Measurements from ENCODE around the gene COMMD1. TPM values are rescaled to one million over a fixed set of nuclear protein-coding genes. Genes with fewer than 3 reads are reported as not detected.

Gene COMMD1
- total and polyA plus RNA-seq, 2 donors (not counting 1 experiment from before 2014, with no cell fraction given): 38.6 to 49.3 TPM

GRCh38 chr2:61995065-61995464 lies 89.6 kb downstream of the COMMD1 start:
- Histone ChIP-seq H3K27me3 (ENCODE audit: control insufficient read depth, insufficient read depth, low read length) (no peaks in the 10 kb centered on the region), H3K27ac (ENCODE audit: insufficient read depth, low read length) (no peak overlapping the region), H3K4me2 (ENCODE audit: extremely low read depth, insufficient read depth, low read length) (no peak overlapping the region), H3K4me1 (ENCODE audit: control insufficient read depth, extremely low read depth, insufficient read depth, low read length) (no peaks in the 10 kb centered on the region), H3K4me3 (replicated peaks in 1 of 4; ENCODE audit: control extremely low read depth in 1 of 4, insufficient read depth in 1 of 4, low read depth in 3 of 4, low read length in 4 of 4) (no peak overlapping the region), H2AFZ (ENCODE audit: low read length) (no peak overlapping the region), H4K20me1 (ENCODE audit: control insufficient read depth, extremely low read depth, insufficient read depth, low read length) (no peaks in the 10 kb centered on the region), H3K9ac (ENCODE audit: insufficient read depth, low read length) (no peak overlapping the region), H3K79me2 (ENCODE audit: control insufficient read depth, insufficient read depth, low read length) (no peaks in the 10 kb centered on the region), H3K9me3 (ENCODE audit: control insufficient read depth, insufficient read depth, low read depth, low read length) (no peaks in the 10 kb centered on the region), H3K36me3 (ENCODE audit: control insufficient read depth, insufficient read depth, low read length) (no peaks in the 10 kb centered on the region)
- TF ChIP-seq EZH2 (IDR thresholded peaks at IDR 0.05; ENCODE audit: low read length, missing control alignments): no peak
- no peak for TF ChIP-seq CTCF (conservative IDR thresholded peaks at IDR 0.05 in 1 of 2, IDR thresholded peaks at IDR 0.05 in 1 of 2; ENCODE audit: low read depth in 1 of 2, low read length in 2 of 2)
- DNase-seq (ENCODE audit: low read depth in 2 of 2): peak in 1 of 2 donors; percentile 9

- no peaks in the 10 kb centered on the region for H3K79me2 ChIP-seq (ENCODE audit: control insufficient read depth, insufficient read depth, low read length)
- no peak overlapping the region for H2AFZ ChIP-seq (ENCODE audit: low read length)
- no peak overlapping the region for H3K27ac ChIP-seq (ENCODE audit: insufficient read depth, low read length)
- no peaks in the 10 kb centered on the region for H3K4me1 ChIP-seq (ENCODE audit: control insufficient read depth, extremely low read depth, insufficient read depth, low read length)
- no peak overlapping the region for H3K4me3 ChIP-seq (replicated peaks in 1 of 4; ENCODE audit: control extremely low read depth in 1 of 4, insufficient read depth in 1 of 4, low read depth in 3 of 4, low read length in 4 of 4)
- no peaks in the 10 kb centered on the region for H3K36me3 ChIP-seq (ENCODE audit: control insufficient read depth, insufficient read depth, low read length)
- H3K4me2 ChIP-seq (ENCODE audit: extremely low read depth, insufficient read depth, low read length): no peak overlapping the region
- TF ChIP-seq CTCF (conservative IDR thresholded peaks at IDR 0.05 in 1 of 2, IDR thresholded peaks at IDR 0.05 in 1 of 2; ENCODE audit: low read depth in 1 of 2, low read length in 2 of 2) (no peak), EZH2 (IDR thresholded peaks at IDR 0.05; ENCODE audit: low read length, missing control alignments) (no peak)
- H4K20me1 ChIP-seq (ENCODE audit: control insufficient read depth, extremely low read depth, insufficient read depth, low read length): no peaks in the 10 kb centered on the region
- no peak for DNase-seq (ENCODE audit: low read depth in 2 of 2)
- no peaks in the 10 kb centered on the region for H3K9me3 ChIP-seq (ENCODE audit: control insufficient read depth, insufficient read depth, low read depth, low read length)
- H3K9ac ChIP-seq (ENCODE audit: insufficient read depth, low read length): no peak overlapping the region
- no peaks in the 10 kb centered on the region for H3K27me3 ChIP-seq (ENCODE audit: control insufficient read depth, insufficient read depth, low read length)
Observed at GRCh38 chr2:61995515-61995914, 90.0 kb downstream of the COMMD1 start.

- Histone ChIP-seq H3K27ac (ENCODE audit: insufficient read depth, low read length) (no peak overlapping the region), H3K4me1 (ENCODE audit: control insufficient read depth, extremely low read depth, insufficient read depth, low read length) (no peaks in the 10 kb centered on the region), H3K9ac (ENCODE audit: insufficient read depth, low read length) (no peak overlapping the region), H3K27me3 (ENCODE audit: control insufficient read depth, insufficient read depth, low read length) (no peaks in the 10 kb centered on the region), H2AFZ (ENCODE audit: low read length) (no peak overlapping the region), H3K36me3 (ENCODE audit: control insufficient read depth, insufficient read depth, low read length) (no peaks in the 10 kb centered on the region), H3K4me2 (ENCODE audit: extremely low read depth, insufficient read depth, low read length) (no peak overlapping the region), H4K20me1 (ENCODE audit: control insufficient read depth, extremely low read depth, insufficient read depth, low read length) (no peaks in the 10 kb centered on the region), H3K4me3 (replicated peaks in 1 of 4; ENCODE audit: control extremely low read depth in 1 of 4, insufficient read depth in 1 of 4, low read depth in 3 of 4, low read length in 4 of 4) (no peak overlapping the region), H3K79me2 (ENCODE audit: control insufficient read depth, insufficient read depth, low read length) (no peaks in the 10 kb centered on the region), H3K9me3 (ENCODE audit: control insufficient read depth, insufficient read depth, low read depth, low read length) (no peaks in the 10 kb centered on the region)
- DNase-seq (ENCODE audit: low read depth in 2 of 2): no peak
- TF ChIP-seq CTCF (conservative IDR thresholded peaks at IDR 0.05 in 1 of 2, IDR thresholded peaks at IDR 0.05 in 1 of 2; ENCODE audit: low read depth in 1 of 2, low read length in 2 of 2): no peak
- TF ChIP-seq EZH2 (IDR thresholded peaks at IDR 0.05; ENCODE audit: low read length, missing control alignments): no peak
Observed at GRCh38 chr2:61998426-61998825, 93.0 kb downstream of the COMMD1 start.
